HepG2 (cell line): ENCODE results near the gene SRF. TPM values are rescaled to one million over a fixed set of nuclear protein-coding genes. Genes with fewer than 3 reads are reported as not detected.
A peak's percentile ranks its signal among the peaks of the same experiment; 100 is the strongest.

Experiments used
- ATF7-NPFF ChIP-seq: sonication (generic); formaldehyde crosslinking; IDR thresholded peaks from 2 replicates; pipeline ENCODE4 v1.8.1; 2023; ENCODE audit warnings: mild to moderate bottlenecking, low read depth, missing genetic modification reagents, moderate library complexity
- EEA1 ChIP-seq: sonication (generic); formaldehyde crosslinking; IDR thresholded peaks from 2 replicates; pipeline ENCODE4 v1.5.1; 2020; ENCODE audit warnings: mild to moderate bottlenecking, missing genetic modification reagents, borderline replicate concordance
- HNF4G ChIP-seq, 2 experiments: sonication (generic) in 1 of 2; formaldehyde crosslinking in 1 of 2; IDR thresholded peaks; 2 replicates each; pipeline versions ENCODE4 v1.4.0 to v1.6.1; 2011 to 2020; ENCODE audit warnings: borderline replicate concordance in 2 of 2, low read depth in 2 of 2, mild to moderate bottlenecking in 2 of 2, low read length in 1 of 2, missing genetic modification reagents in 1 of 2, moderate library complexity in 1 of 2
- NCOR1 ChIP-seq: fragments of 200-600 bp; sonication (generic); IDR thresholded peaks from 2 replicates; pipeline ENCODE4 v1.7.0; 2017; ENCODE audit warnings: antibody characterized with exemption, low read length, borderline replicate concordance
- POLR2G ChIP-seq: fragments of 200-400 bp; formaldehyde crosslinking; IDR thresholded peaks from 2 replicates; pipeline ENCODE4 v1.6.1; 2018; ENCODE audit warnings: mild to moderate bottlenecking, low read depth, low read length, moderate library complexity
- RBFOX2 ChIP-seq: fragments of 200-400 bp; formaldehyde crosslinking; IDR thresholded peaks from 2 replicates; pipeline ENCODE4 v1.6.1; 2017; ENCODE audit warnings: low read depth, mild to moderate bottlenecking, low read length
- SP2 ChIP-seq: sonication (generic); formaldehyde crosslinking; IDR thresholded peaks from 2 replicates; pipeline ENCODE4 v1.5.1; 2020; ENCODE audit warnings: mild to moderate bottlenecking, missing genetic modification reagents
- TAF15 ChIP-seq: fragments of 200-400 bp; formaldehyde crosslinking; IDR thresholded peaks from one replicate; pipeline ENCODE4 v1.6.1; 2018; ENCODE audit warnings: mild to moderate bottlenecking, low read depth, low read length; ENCODE audit not compliant: poor library complexity, severe bottlenecking
- TGIF2 ChIP-seq: IDR thresholded peaks from 2 replicates; pipeline ENCODE4 v1.6.1; 2016; ENCODE audit warnings: control low read depth, missing compliant biosample characterization
- ZFP41 ChIP-seq: sonication (generic); formaldehyde crosslinking; IDR thresholded peaks from 2 replicates; pipeline ENCODE4 v1.4.0; 2020; ENCODE audit warnings: mild to moderate bottlenecking, missing genetic modification reagents, borderline replicate concordance
- ZNF10 ChIP-seq: sonication (generic); formaldehyde crosslinking; IDR thresholded peaks from 2 replicates; pipeline ENCODE4 v1.4.0; 2020; ENCODE audit warnings: mild to moderate bottlenecking, low read depth, missing genetic modification reagents, borderline replicate concordance
- ZSCAN22 ChIP-seq: sonication (generic); formaldehyde crosslinking; IDR thresholded peaks from 2 replicates; pipeline ENCODE4 v1.4.0; 2020; ENCODE audit warnings: mild to moderate bottlenecking, missing genetic modification reagents
- polyA plus RNA-seq, 8 experiments: library from polyadenylated mRNA; depleted of rRNA in 3 of 8; stranded (reverse) in 7 of 8; unstranded in 1 of 8; fragments of >200 nt; fragmentation: Illumina TruSeq in 4 of 8; extraction: Trizol in 4 of 8; gene quantifications; 2 replicates each; pipeline versions ENCODE4 v1.2.1 to v1.2.3, GENCODE V29; 2011 to 2016; ENCODE audit warnings: low read depth in 4 of 8, missing spikeins in 1 of 8, mixed read lengths in 1 of 8; ENCODE audit not compliant: insufficient read depth in 1 of 8
- total RNA-seq, 5 experiments: library from RNA; depleted of rRNA; stranded (reverse); fragments of >200 nt; fragmentation: Illumina TruSeq; extraction: Trizol; gene quantifications; 2 replicates each; pipeline ENCODE4 v1.2.3, GENCODE V29; 2016; ENCODE audit warnings: low read depth in 1 of 5
- TF ChIP-seq, protein P1 (sequence below): sonication (generic); formaldehyde crosslinking; IDR thresholded peaks from 2 replicates; pipeline ENCODE4 v1.5.0; 2020; ENCODE audit warnings: missing genetic modification reagents
- TF ChIP-seq, protein P2 (sequence below): sonication (generic); formaldehyde crosslinking; IDR thresholded peaks from 2 replicates; pipeline ENCODE4 v1.9.0; 2021; ENCODE audit warnings: missing genetic modification reagents, borderline replicate concordance
- TF ChIP-seq, protein P3 (sequence below): sonication (generic); formaldehyde crosslinking; IDR thresholded peaks from 2 replicates; pipeline ENCODE4 v1.5.1; 2020; ENCODE audit warnings: missing genetic modification reagents, mild to moderate bottlenecking, borderline replicate concordance

Gene SRF
- total and polyA plus RNA-seq, 2 of the 13 experiments (the other 11 are each of a cell fraction or from before 2014, with no cell fraction given), result 25.5 to 44.1 TPM

DNA sequence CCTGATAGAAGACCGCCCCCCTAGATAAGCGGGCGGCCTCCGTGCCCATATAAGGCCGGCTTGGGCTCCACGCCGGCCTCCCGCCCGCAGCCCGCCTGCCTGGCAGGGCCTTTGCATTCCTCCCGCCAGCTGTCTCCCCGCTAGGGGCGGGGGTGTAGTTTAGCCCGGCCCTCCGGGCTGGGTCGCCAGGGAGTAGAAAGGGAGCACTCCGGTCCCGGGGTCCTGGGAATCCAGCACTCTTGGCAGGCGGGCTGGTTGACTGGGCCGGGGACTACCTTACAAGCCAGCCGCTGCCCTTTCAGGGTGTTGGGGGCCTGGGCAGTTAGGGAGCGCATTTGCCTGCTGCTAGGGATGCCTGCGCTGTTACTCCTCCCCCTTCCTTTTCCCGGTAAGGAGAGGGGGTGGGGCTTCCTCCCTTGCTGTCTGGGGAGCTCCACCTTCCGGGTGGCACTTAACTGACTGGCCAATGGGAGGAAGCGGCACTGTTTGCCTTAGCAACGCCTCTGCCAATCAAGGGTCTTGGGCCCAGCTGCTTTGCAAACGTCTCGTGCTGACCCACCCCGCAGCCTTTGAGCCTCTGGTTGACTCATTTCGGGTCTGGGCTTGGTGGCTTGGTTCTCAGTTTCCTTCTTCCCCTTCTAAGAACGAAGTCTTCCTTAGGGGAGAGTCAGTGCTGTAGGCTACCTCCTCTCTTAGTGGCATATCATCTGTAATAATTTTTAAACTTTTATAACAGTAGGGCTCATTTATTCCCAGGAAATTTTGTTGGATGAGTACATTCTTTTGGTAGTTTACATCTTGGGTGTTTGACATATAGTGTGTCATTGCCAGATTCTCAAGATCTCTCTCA is 3.4 kb downstream of the SRF start (continued):
- TF ChIP-seq ZNF10 (CRISPR knock-in tag), result no peak
- no peak for TF ChIP-seq EEA1 (CRISPR knock-in tag)
- TF ChIP-seq ATF7-NPFF, result no peak
- peak; percentile 67; the same call in 1 of the 2 replicates for TF ChIP-seq NCOR1
- TF ChIP-seq, protein P1, sequence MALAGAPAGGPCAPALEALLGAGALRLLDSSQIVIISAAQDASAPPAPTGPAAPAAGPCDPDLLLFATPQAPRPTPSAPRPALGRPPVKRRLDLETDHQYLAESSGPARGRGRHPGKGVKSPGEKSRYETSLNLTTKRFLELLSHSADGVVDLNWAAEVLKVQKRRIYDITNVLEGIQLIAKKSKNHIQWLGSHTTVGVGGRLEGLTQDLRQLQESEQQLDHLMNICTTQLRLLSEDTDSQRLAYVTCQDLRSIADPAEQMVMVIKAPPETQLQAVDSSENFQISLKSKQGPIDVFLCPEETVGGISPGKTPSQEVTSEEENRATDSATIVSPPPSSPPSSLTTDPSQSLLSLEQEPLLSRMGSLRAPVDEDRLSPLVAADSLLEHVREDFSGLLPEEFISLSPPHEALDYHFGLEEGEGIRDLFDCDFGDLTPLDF (CRISPR knock-in tag), result peak; percentile 59; the same call in 1 of the 2 replicates
- peak; percentile 42; the same call in 1 of the 2 replicates for TF ChIP-seq ZFP41 (CRISPR knock-in tag)
- 0 out of 2 replicates have a peak, but pooled peaks have one; percentile 33 for TF ChIP-seq POLR2G
- peak; percentile 64 for TF ChIP-seq TAF15
- 0 out of 2 replicates have a peak, but pooled peaks have one; percentile 45 for TF ChIP-seq ZSCAN22 (CRISPR knock-in tag)
- peak; percentile 80 for TF ChIP-seq SP2 (CRISPR knock-in tag)
- TF ChIP-seq, protein P2, sequence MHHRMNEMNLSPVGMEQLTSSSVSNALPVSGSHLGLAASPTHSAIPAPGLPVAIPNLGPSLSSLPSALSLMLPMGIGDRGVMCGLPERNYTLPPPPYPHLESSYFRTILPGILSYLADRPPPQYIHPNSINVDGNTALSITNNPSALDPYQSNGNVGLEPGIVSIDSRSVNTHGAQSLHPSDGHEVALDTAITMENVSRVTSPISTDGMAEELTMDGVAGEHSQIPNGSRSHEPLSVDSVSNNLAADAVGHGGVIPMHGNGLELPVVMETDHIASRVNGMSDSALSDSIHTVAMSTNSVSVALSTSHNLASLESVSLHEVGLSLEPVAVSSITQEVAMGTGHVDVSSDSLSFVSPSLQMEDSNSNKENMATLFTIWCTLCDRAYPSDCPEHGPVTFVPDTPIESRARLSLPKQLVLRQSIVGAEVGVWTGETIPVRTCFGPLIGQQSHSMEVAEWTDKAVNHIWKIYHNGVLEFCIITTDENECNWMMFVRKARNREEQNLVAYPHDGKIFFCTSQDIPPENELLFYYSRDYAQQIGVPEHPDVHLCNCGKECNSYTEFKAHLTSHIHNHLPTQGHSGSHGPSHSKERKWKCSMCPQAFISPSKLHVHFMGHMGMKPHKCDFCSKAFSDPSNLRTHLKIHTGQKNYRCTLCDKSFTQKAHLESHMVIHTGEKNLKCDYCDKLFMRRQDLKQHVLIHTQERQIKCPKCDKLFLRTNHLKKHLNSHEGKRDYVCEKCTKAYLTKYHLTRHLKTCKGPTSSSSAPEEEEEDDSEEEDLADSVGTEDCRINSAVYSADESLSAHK (CRISPR knock-in tag), result no peak
- peak; percentile 32; the same call in 1 of the 2 replicates for TF ChIP-seq HNF4G (IDR thresholded peaks at IDR 0.05; ENCODE audit: borderline replicate concordance, low read depth, low read length)
- TF ChIP-seq HNF4G (CRISPR knock-in tag; IDR thresholded peaks at IDR 0.05; ENCODE audit: borderline replicate concordance, low read depth), result no peak; the same call in 1 of the 2 replicates
- TF ChIP-seq, protein P3, sequence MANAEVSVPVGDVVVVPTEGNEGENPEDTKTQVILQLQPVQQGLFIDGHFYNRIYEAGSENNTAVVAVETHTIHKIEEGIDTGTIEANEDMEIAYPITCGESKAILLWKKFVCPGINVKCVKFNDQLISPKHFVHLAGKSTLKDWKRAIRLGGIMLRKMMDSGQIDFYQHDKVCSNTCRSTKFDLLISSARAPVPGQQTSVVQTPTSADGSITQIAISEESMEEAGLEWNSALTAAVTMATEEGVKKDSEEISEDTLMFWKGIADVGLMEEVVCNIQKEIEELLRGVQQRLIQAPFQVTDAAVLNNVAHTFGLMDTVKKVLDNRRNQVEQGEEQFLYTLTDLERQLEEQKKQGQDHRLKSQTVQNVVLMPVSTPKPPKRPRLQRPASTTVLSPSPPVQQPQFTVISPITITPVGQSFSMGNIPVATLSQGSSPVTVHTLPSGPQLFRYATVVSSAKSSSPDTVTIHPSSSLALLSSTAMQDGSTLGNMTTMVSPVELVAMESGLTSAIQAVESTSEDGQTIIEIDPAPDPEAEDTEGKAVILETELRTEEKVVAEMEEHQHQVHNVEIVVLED, result peak; percentile 43; the same call in 1 of the 2 replicates
- TF ChIP-seq TGIF2 (CRISPR knock-in tag), result peak; percentile 82
- peak; percentile 52; the same call in 1 of the 2 replicates for TF ChIP-seq RBFOX2
